GM12801 (cell line): ENCODE measurements around the gene MYO18A.

Source experiments
- TF ChIP-seq, protein P1 (sequence below): IDR thresholded peaks from one replicate; pipeline ENCODE4 v1.5.1; 2011; ENCODE audit warnings: control low read depth; ENCODE audit not compliant: insufficient read length; ENCODE audit errors: extremely low read depth

The MYO18A gene

DNA sequence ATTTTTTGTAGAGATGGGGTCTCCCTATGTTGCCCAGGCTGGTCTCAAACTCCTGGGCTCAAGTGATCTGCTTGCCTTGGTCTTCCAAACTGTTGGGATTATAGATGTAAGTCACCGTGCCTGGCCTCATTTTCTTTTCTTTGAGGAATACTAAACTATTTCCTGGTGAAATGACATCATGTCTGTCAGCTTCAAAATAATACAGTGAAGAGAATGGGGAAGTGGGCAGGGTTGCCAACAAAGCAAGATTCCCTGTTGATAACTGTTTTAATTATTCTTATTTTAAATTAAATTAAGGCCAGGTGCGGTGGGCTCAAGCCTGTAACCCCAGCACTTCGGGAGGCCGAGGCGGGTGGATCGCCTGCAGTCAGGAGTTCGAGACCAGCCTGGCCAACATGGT, 116.2 kb downstream of the MYO18A start:
- TF ChIP-seq, protein P1, sequence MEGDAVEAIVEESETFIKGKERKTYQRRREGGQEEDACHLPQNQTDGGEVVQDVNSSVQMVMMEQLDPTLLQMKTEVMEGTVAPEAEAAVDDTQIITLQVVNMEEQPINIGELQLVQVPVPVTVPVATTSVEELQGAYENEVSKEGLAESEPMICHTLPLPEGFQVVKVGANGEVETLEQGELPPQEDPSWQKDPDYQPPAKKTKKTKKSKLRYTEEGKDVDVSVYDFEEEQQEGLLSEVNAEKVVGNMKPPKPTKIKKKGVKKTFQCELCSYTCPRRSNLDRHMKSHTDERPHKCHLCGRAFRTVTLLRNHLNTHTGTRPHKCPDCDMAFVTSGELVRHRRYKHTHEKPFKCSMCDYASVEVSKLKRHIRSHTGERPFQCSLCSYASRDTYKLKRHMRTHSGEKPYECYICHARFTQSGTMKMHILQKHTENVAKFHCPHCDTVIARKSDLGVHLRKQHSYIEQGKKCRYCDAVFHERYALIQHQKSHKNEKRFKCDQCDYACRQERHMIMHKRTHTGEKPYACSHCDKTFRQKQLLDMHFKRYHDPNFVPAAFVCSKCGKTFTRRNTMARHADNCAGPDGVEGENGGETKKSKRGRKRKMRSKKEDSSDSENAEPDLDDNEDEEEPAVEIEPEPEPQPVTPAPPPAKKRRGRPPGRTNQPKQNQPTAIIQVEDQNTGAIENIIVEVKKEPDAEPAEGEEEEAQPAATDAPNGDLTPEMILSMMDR = no peak

DNA sequence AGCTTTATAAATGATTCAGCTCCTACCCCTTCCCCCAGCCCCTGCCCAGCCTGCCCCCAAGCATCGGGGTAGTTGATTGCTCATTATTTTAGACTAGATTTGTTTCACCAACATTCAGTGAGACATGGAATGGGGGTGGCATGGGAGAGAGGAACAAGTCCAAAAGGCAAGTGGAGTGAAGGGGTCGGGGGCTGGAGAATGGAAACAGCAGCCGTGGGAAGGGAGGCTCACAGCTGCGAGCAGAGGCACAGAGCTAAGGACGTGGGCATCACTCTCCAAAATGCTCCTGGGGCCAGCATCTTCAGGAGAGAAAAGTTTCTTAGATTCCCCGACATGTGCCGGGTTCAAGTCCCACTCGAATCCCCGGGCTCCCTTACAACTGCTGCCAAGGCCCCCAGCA, 118.0 kb downstream of the MYO18A start:
- TF ChIP-seq, protein P1 = no peak

DNA sequence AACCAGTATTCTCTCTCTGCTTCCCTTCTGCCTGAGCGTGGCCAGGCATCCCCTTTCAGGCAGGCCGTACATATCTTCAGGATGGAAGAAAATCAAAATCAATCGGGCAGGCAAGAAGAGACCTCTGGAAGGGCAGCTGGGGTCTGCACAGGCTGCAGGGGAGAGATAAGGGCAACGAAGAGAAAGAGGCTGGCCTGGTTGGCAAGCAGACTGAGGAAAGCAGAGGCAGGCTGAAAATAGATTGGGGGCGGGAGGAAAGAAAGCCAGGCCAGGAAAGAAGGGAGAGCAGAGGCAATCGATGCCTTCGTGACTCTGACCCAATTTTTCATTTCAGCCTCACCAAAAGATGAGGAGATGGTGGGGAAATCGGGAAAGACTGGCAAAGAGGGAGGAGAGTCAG, 119.2 kb downstream of the MYO18A start:
- TF ChIP-seq, protein P1 = no peak

DNA sequence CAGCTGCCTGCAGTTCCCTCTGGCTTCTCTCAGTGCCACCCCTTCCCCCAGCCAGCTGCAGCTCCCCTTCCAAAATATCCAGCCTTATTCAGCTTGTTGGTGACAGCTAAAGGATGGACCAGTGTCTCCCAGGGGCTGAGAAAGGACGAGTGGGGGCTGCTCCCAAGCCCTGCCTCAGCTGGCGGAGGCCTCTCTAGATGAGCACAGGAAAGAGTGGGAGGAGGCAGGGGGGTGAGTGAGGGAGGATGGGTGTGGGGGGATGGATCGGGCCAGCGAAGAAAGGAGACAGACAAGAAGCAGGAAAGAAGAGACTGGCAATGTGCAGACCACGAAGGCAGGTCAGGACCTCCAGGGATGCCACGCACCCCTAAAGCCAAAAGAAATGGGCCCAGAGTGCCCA, 119.7 kb downstream of the MYO18A start:
- TF ChIP-seq, protein P1 = no peak

DNA sequence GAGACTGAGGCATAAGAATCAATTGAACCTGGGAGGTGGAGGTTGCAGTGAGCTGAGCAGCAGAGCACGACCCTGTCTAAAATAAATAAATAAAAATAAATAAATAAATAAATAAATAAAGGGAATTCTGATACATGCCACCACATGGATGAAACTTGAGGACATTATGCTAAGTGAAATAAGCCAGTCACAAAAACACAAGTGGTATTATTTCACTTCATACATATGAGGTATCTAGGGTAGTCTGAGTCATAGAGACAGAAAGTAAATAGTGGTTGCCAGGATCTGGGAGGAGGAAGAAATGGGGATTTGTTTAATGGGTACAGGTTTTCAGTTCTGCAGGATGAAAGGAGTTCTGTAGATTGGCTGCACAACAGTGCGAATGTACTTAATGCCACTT, 120.9 kb downstream of the MYO18A start:
- TF ChIP-seq, protein P1 = no peak

DNA sequence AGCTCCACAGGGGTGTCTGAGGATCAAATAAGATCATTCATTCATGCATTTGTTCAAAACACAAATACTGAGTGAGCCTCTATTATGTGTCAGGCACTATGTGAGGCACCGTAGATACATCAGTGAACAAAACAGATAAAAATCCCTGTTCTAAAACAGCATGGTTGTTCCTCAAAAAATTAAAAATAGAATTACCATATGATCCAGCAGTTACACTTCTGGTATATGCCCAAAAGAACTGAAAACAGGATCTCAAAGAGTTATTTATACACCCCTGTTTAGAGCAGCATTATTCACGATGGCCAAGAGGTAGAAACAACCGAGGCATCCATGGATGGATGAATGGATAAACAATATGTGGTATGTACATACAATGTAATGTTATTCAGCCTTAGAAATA, 121.8 kb downstream of the MYO18A start:
- TF ChIP-seq, protein P1 = no peak

DNA sequence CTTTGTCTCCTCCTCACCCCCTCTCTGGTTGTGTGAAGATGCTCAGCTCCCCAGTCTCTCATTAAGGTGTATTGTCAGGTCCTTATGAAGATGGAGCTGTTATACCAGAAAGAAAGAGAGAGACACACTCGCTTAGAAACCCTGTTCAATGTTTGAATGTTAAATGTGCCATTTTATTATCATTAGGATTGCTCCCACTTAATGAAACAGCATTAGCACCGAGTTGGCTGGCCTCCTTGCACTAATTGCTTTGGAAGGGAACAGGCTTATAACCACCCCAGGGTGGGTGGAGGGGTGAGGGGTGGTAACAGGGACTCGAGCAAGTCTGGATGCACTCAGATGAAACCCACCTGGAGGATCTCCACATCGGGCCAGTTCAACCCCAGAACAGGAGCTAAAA, 122.8 kb downstream of the MYO18A start:
- TF ChIP-seq, protein P1 = no peak

DNA sequence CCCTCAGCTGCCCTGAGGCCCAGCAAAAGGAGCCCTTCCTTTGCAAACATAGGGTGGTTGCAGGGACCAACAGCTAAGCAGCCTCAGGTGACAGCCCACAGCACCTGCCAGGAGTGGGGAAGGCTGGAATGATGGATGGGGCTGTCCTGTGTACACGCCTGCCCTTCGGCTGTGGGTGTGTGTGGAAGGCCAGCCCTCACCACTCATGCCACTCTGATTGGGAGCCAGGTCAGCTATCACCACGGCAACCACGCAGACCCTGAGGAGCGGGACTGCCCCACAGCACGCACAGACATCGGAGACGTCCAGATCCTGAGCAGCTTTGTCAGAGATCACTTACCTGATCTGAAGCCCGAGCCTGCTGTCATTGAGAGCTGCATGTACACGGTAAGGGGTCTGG, 125.4 kb downstream of the MYO18A start:
- TF ChIP-seq, protein P1 = no peak
